Measurements from ENCODE around the gene SMYD4.
"Not testable (repeated sequence)": the region's sequence is repeated elsewhere in the genome, so short reads cannot be mapped to it uniquely, and the experiment has no call there.

Gene SMYD4

DNA sequence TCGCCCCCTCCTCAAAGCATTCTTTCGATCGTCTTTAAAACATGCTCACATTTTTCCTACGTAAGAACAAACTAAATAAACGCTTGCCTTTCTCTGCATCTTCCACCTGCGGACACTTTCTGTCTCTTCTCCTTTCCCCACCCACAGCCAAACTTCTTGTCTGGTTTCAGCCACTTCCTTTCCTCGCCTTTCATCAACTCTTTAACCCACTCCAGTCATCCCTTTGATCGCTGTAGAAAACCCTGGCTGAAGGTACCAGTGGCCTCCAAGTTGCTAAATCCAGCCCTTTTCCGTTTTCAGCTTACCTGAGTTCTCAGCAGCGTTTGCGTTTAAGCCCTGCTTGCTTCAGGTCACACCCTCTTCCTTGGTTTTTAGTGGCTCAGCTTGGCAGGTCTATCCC lies 586 bp upstream of the SMYD4 start:
- DNase-seq (ENCODE audit: low read depth in 2 of 2), result no peak

GRCh38 chr17:1829216-1829591 lies 498 bp downstream of the SMYD4 start:
- DNase-seq (ENCODE audit: low read depth in 2 of 2), result no peak

- no peak for DNase-seq (ENCODE audit: low read depth in 2 of 2)
These were observed 9.0 kb downstream of the SMYD4 start for GRCh38 chr17:1820528-1821252.

DNA sequence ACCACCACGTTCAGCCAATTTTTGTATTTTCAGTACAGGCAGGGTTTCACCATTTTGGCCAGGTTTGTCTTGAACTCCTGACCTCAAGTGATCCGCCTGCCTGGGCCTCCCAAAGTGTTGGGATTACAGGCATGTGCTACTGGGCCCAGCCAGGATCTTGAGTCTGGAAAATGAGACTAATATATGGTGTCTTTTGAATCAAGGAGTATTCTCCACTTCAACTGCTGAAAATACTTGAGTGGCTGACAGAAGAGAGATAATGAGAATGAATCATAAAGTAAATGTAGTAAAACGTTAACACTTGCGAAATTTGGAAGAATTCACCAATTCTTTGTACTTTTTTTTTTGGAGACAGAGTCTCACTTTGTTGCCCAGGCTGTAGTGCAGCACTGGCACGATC lies 16.6 kb downstream of the SMYD4 start:
- DNase-seq (ENCODE audit: low read depth in 2 of 2), result no peak

- no peak for DNase-seq (ENCODE audit: low read depth in 2 of 2)
These were observed 19.1 kb downstream of the SMYD4 start for GRCh38 chr17:1810450-1811103.

DNA sequence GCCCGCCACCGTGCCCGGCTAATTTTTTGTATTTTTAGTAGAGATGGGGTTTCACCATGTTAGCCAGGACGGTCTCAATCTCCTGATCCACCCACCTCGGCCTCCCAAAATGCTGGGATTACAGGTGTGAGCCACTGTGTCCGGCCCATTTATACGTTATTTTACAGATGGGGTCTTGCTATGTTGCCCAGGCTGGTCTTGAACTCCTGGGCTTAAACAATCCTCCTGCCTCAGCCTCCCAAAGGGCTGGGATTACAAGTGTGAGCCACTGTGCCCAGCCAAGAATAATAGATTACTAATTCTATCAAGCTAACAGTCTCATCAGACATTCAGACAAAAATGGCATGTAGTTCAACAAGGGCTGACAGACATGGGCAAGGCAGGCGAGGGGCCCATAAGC lies 19.9 kb downstream of the SMYD4 start:
- DNase-seq (ENCODE audit: low read depth in 2 of 2), result not testable (repeated sequence)

- no peak for DNase-seq (ENCODE audit: low read depth in 2 of 2)
These were observed 21.1 kb downstream of the SMYD4 start for GRCh38 chr17:1808644-1809043.

DNA sequence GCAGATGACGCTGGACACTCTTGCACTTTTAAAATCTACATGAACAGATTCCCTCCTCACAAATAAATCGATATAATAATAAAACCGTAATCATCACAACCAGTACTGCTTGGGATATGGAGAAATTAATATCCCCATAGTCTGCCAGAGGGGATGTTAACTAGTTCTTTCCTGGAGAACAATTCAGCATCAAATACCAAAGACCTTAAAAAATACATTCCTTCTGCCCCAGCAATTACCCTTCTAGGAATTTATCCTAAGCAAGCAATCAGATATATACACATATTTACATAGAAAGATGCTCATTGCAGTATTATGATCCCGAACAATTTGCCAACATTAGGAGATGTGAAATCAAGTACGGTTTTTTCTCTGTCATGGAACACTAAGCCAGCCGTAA lies 21.8 kb downstream of the SMYD4 start:
- DNase-seq (ENCODE audit: low read depth in 2 of 2), result no peak

DNA sequence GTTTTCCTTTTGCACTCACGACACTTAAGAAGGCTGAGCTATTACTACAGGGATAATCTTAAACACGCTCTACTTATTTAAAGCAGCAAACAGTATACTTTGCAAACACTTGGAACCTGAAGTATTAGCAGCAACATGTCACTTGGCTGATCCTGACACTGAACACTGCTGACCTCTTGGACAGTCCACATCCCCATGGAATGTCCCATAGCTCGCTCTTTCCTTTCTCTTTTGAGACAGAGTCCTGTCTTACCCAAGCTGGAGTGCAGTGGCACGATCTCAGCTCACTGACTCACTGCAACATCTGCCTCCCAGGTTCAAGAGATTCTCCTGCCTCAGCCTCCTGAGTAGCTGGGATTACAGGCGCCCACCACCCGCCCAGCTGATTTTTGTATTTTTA lies 26.4 kb downstream of the SMYD4 start:
- DNase-seq (ENCODE audit: low read depth in 2 of 2), result no peak

GRCh38 chr17:1802429-1802828 lies 27.3 kb downstream of the SMYD4 start:
- DNase-seq (ENCODE audit: low read depth in 2 of 2), result no peak

DNA sequence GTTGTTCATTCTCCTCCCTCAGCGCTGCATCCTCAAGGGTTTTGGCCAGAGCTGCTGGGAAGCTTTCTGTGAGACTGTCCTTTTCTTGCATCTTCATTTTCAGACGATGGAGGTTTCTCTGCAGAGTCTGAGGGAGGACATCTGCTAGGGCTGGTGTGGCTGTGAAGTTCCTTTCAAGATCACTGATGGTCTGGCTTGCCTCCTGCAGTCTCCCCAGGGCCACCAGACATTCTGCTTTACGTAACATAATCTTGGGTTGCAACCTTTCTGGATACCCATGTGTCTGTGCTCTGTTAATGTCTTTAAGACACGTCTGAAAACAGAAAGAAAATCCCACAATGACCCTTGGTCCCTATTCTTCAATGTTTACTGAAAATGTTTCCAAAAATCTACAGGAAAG lies 29.0 kb downstream of the SMYD4 start:
- DNase-seq (ENCODE audit: low read depth in 2 of 2), result no peak

GRCh38 chr17:1800240-1800639 lies 29.5 kb downstream of the SMYD4 start:
- no peak for DNase-seq (ENCODE audit: low read depth in 2 of 2)

- DNase-seq (ENCODE audit: low read depth in 2 of 2), result not testable (repeated sequence)
These were observed 31.9 kb downstream of the SMYD4 start for GRCh38 chr17:1797846-1798245.

DNA sequence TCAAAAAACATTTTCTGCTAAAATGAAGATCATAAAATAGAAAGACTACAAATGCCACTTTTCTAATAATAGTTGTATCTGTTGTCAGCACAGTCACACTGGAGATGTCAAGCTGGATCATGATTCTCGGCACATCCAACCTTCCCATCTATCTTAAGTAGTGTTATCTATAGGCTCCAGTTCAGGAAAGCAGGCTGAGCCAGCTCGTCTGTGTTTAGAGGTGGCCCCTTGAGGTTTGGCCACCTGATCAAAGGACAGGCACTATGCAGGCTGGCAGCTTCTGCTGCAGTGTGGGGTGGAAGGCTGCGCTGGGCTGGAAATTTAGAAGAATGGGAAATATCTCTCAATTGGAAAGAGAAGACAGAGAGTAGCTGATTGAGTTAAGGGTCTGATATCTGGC lies 32.4 kb downstream of the SMYD4 start:
- no peak for DNase-seq (ENCODE audit: low read depth in 2 of 2)

GRCh38 chr17:1796800-1797199 lies 32.9 kb downstream of the SMYD4 start:
- no peak for DNase-seq (ENCODE audit: low read depth in 2 of 2)

- DNase-seq (ENCODE audit: low read depth in 2 of 2), result no peak
These were observed 36.3 kb downstream of the SMYD4 start for GRCh38 chr17:1793447-1793806.

DNA sequence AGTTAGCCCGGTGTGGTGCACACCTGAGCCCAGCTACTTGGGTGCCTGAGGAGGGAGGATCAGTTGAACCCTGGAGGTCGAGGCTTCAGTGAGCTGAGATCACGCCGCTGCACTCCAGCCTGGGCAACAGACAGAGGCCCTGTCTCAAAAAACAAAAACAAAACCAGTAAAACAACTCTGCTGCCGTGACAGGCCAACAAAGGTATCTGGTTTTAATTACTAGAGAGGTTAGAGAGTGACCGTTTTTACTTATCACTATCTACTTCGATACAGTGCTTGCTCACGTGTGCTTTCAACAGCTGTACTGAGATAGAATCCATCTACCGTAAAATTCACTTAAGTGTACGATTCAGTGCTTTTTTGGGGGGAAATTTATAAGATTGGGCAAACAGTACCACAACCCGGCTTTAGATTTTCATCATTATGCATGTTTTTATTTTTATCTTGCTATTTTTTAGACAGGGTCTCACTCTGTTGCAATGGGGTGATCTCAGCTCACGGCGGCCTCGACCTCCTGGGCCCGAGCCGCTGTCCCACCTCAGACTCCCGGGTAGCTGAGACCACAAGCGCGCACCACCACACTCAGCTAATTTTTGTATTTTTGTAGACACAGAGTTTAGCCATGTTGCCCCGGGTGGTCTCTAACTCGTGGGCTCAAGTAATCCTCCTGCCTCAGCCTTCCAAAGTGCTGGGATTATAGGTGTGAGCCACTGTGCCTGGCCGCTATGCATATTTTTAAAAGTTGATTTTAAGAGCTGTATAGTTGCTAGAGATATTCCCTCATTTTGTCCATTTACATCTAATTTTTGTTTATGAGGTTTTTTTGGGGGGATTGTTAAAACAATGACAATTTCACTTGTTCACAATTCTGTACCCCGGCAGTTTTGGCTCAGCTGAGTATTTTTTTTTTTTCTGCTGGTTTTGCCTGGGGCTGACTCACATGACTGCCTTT lies 36.9 kb downstream of the SMYD4 start:
- no peak for DNase-seq (ENCODE audit: low read depth in 2 of 2)

DNA sequence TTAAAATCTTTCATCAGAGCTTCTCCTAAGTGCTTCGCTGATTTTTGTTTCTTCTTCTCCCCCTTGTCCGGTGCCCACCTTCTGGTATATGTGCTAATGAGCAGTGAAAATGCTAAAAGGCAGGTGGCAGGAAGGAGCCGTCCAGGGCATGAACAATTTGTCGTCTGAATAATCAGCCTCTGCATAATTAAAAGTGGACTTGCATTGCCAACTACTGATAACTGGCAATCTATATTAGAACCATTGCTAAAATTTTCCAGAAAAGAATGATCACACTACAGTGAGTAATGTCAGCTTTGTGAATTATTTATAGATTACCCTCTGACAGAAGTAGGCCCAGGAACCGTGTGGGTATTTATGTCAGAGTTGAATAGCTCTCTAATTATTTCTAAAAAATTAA lies 39.8 kb downstream of the SMYD4 start:
- no peak for DNase-seq (ENCODE audit: low read depth in 2 of 2)

- no peak for DNase-seq (ENCODE audit: low read depth in 2 of 2)
These were observed 42.3 kb downstream of the SMYD4 start for GRCh38 chr17:1787301-1787902.

DNA sequence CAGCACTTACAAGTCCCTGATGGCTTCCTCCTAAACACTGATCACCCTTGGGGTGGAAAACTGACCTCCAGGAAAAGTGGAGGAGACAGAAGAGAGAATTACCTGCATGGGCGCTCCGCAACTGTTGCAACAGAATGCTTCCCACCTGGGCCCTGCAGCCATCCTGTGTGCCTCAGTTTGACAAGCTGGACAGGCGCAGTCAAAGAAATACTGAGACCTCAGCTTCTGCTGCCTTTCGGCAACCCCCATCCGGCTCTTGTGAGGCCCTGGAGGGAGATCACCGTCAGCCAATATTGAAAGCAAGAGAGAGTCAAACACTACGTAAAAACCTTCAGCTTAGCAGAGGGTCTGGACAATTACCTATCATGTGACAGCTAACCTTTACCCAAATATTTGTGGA lies 43.0 kb downstream of the SMYD4 start:
- no peak for DNase-seq (ENCODE audit: low read depth in 2 of 2)

DNA sequence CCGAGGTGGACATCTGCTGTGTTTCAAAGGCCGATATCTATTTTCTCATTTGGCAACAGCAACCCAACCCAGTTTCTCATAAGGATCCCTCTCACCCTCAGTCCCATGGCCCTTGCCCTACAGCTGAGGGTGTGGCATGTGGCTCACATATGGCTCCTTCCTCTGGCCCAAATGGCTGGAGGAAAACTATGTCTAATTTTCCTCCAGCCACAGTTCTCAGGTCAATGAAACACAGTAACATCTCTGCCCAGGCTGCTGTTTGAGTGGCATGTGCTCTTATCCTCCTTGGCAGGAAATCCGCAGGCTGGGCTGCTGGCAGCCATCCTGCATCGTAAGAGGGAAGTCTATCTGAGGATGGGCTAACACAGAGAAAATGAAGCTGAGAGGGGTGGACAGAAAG lies 43.8 kb downstream of the SMYD4 start:
- DNase-seq (ENCODE audit: low read depth in 2 of 2), result no peak

Measured in activated CD8-positive, alpha-beta memory T cell treated with anti-CD3 and anti-CD28 coated beads for 4 hours (primary cell).